GM12878 (cell line): Measurements from ENCODE around the gene SCCPDH. TPM values are rescaled to one million over a fixed set of nuclear protein-coding genes. Genes with fewer than 3 reads are reported as not detected.

Experiments used
- ATAC-seq: fragments of 200-7000 bp; cut with Tn5 transposase; 3 replicates; pipeline ENCODE4 v1.9.1; 2020; ENCODE audit warnings: mild to moderate bottlenecking, moderate library complexity
- BruUV-seq: library from RNA; stranded (reverse); fragments of 400-500 nt; replicated peaks from 2 replicates; lab custom pipeline; 2021; lab: Mats Ljungman, UMichigan
- CTCF ChIA-PET: fragments of 300-600 bp; sonication (Branson Sonifier 250); formaldehyde crosslinking; extraction: SDS; loops from one replicate; lab custom pipeline; 2021; ENCODE audit warnings: inconsistent platforms; lab: Yijun Ruan, JAX
- POLR2A ChIA-PET: fragments of 350-600 bp; formaldehyde crosslinking; extraction: SDS; loops from one replicate; lab custom pipeline; 2021; ENCODE audit warnings: inconsistent platforms; lab: Charles Lee
- RAD21 ChIA-PET: fragments of 300-600 bp; sonication (Branson Sonifier 250); formaldehyde crosslinking; loops from one replicate; lab custom pipeline; 2023; ENCODE audit warnings: antibody characterized with exemption; ENCODE audit not compliant: unreplicated experiment; lab: Charles Lee
- SMC1A ChIA-PET: fragments of 300-600 bp; sonication (Branson Sonifier 250); formaldehyde crosslinking; loops from one replicate; lab custom pipeline; 2023; ENCODE audit not compliant: unreplicated experiment, uncharacterized antibody; lab: Charles Lee
- DNase-seq: peaks from one replicate; pipeline ENCODE4 v3.0.0-alpha.2; 2011; ENCODE audit warnings: low read depth, low spot score
- FAIRE-seq: peaks from 3 replicates; lab custom pipeline; 2011; peaks lifted over from hg19 to GRCh38; lab: Jason Lieb, UNC
- H2AFZ ChIP-seq: 2 replicates; pipeline ENCODE4 v1.6.0; 2011; ENCODE audit warnings: low read depth, low read length, control low read depth; ENCODE audit not compliant: control insufficient read depth
- H3K27ac ChIP-seq: 2 replicates; pipeline ENCODE4 v1.5.1; 2011; ENCODE audit warnings: control low read depth; ENCODE audit not compliant: control insufficient read depth, insufficient read depth
- H3K27me3 ChIP-seq, 2 experiments: replicated peaks in 1 of 2; 2 replicates each; pipeline versions ENCODE4 v1.6.0 to v1.6.1; 2011; ENCODE audit warnings: low read length in 1 of 2; ENCODE audit not compliant: control insufficient read depth in 2 of 2, insufficient read depth in 2 of 2
- H3K36me3 ChIP-seq, 2 experiments: 2 replicates each; pipeline ENCODE4 v1.5.1; 2011; ENCODE audit warnings: low read length in 1 of 2; ENCODE audit not compliant: control insufficient read depth in 2 of 2, insufficient read depth in 2 of 2
- H3K4me1 ChIP-seq: 2 replicates; pipeline ENCODE4 v1.6.1; 2011; ENCODE audit warnings: mild to moderate bottlenecking, low read length, moderate library complexity, mixed read lengths; ENCODE audit not compliant: control insufficient read depth, insufficient read depth
- H3K4me2 ChIP-seq: 2 replicates; pipeline ENCODE4 v1.6.0; 2011; ENCODE audit warnings: control low read depth; ENCODE audit not compliant: control insufficient read depth, insufficient read depth
- H3K4me3 ChIP-seq: fragments of 200-600 bp; sonication (generic); 2 replicates; pipeline ENCODE4 v1.5.1; 2016
- H3K79me2 ChIP-seq: 2 replicates; pipeline ENCODE4 v1.6.0; 2011; ENCODE audit warnings: low read length; ENCODE audit not compliant: control insufficient read depth, insufficient read depth
- H3K9ac ChIP-seq: 2 replicates; pipeline ENCODE4 v1.8.0; 2011; ENCODE audit warnings: low read length, control low read depth, mixed read lengths; ENCODE audit not compliant: control insufficient read depth, insufficient read depth
- H3K9me3 ChIP-seq: replicated peaks from 3 replicates; pipeline ENCODE4 v1.5.1; 2011; ENCODE audit warnings: mild to moderate bottlenecking, low read length; ENCODE audit not compliant: control insufficient read depth, insufficient read depth
- H4K20me1 ChIP-seq: 2 replicates; pipeline ENCODE4 v1.6.0; 2011; ENCODE audit not compliant: control insufficient read depth, insufficient read depth
- CREM ChIP-seq: IDR thresholded peaks from 2 replicates; pipeline ENCODE4 v1.6.1; 2014; ENCODE audit warnings: antibody characterized with exemption, low read depth
- CTCF ChIP-seq, 3 experiments: IDR thresholded peaks in 2 of 3; conservative IDR thresholded peaks in 1 of 3; 2 replicates each; pipeline ENCODE4 v1.5.1; 2011; ENCODE audit warnings: low read depth in 3 of 3, low read length in 3 of 3, mild to moderate bottlenecking in 3 of 3, control low read depth in 2 of 3, moderate library complexity in 2 of 3, inconsistent platforms in 1 of 3, mixed read lengths in 1 of 3; ENCODE audit not compliant: control insufficient read depth in 2 of 3, insufficient read depth in 1 of 3; ENCODE audit errors: extremely low read depth in 1 of 3
- STAT1 ChIP-seq: fragments of 450-650 bp; conservative IDR thresholded peaks from 2 replicates; pipeline ENCODE4 v1.6.1; 2014; ENCODE audit warnings: antibody characterized with exemption, mild to moderate bottlenecking
- TCF7 ChIP-seq: IDR thresholded peaks from 2 replicates; pipeline ENCODE4 v1.6.1; 2014; ENCODE audit warnings: antibody characterized with exemption, borderline replicate concordance
- WGBS: methylation state at CpG from one replicate; pipeline ENCODE4 v1.1.6; 2016; ENCODE audit warnings: low lambda C conversion rate; ENCODE audit not compliant: insufficient replicate concordance, insufficient coverage; ENCODE audit errors: missing lambda C conversion rate; 5-methylcytosine and 5-hydroxymethylcytosine counted together
- in situ Hi-C: fragments of 300-500 bp; cut with MboI; formaldehyde crosslinking; loops from 9 replicates; pipeline ENCODE4 v1.14.3; 2018; ENCODE audit warnings: mixed read lengths
- intact Hi-C: fragments of 100-400 bp; cut with micrococcal nuclease; formaldehyde crosslinking; loops from one replicate; pipeline ENCODE4 v1.14.2; 2022; ENCODE audit not compliant: unreplicated experiment
- polyA plus RNA-seq, 11 experiments: library from polyadenylated mRNA; depleted of rRNA in 4 of 11; unstranded in 6 of 11; stranded (reverse) in 5 of 11; fragments of >200 nt; fragmentation: Nextera tagmentation in 4 of 11; fragmentation: Illumina TruSeq in 1 of 11; extraction: Ambion mirVana in 4 of 11; extraction: Trizol in 1 of 11; gene quantifications; 1 replicate in 1 of 11; 2 replicates in 10 of 11; pipeline versions ENCODE4 v1.2.1 to v1.2.3, GENCODE V29; 2011 to 2016; ENCODE audit warnings: inconsistent platforms in 2 of 11, missing spikeins in 2 of 11, low read depth in 1 of 11
- total RNA-seq, 4 experiments: library from RNA; depleted of rRNA in 3 of 4; stranded (reverse); fragments of >200 nt in 3 of 4; fragmentation: Illumina TruSeq in 1 of 4; extraction: Trizol in 1 of 4; gene quantifications; 2 replicates each; pipeline versions ENCODE4 v1.2.1 to v1.2.3, GENCODE V29; 2013 to 2021

Gene SCCPDH
- total and polyA plus RNA-seq, 10 of the 15 experiments (the other 5 are each of a cell fraction or from before 2014, with no cell fraction given) = 5.4 to 44.8 (median 24.5) TPM

GRCh38 chr1:246809473-246809872 is 85.3 kb downstream of the SCCPDH start:
- no peaks in the 10 kb centered on the region for H4K20me1 ChIP-seq
- POLR2A ChIA-PET = no interaction called here

More at GRCh38 chr1:246809473-246809872, 85.3 kb downstream of the SCCPDH start:
- in situ Hi-C loops = no loop called here
- Histone ChIP-seq H3K27ac (no peak overlapping the region), H3K27me3 (no peaks in the 10 kb centered on the region), H3K9ac (no peak overlapping the region), H2AFZ (no peak overlapping the region), H3K4me1 (no peaks in the 10 kb centered on the region), H3K9me3 (no peaks in the 10 kb centered on the region), H3K4me2 (no peak overlapping the region), H3K4me3 (no peak overlapping the region), H3K36me3 (no peaks in the 10 kb centered on the region), H3K79me2 (no peaks in the 10 kb centered on the region)
- intact Hi-C loops = no loop called here
- 54% methylated on average over 6 of the region's 6 CpGs for WGBS
- SMC1A ChIA-PET = no interaction called here
- RAD21 ChIA-PET = no interaction called here
- ATAC-seq (peak; percentile 42; the same call in 1 of the 3 replicates), FAIRE-seq (no peak), DNase-seq (no peak)
- BruUV-seq = no TSS peak
- CTCF ChIA-PET = interaction anchor here (1.1 kb wide), 1 partner anchor 163 kb away, joined by 5 read pairs; no protein-coding TSS in a partner anchor
- TF ChIP-seq CREM (no peak), STAT1 (no peak), CTCF (IDR thresholded peaks at IDR 0.05 in 2 of 3, conservative IDR thresholded peaks at IDR 0.05 in 1 of 3; ENCODE audit: control insufficient read depth in 2 of 3, extremely low read depth in 1 of 3, insufficient read depth in 1 of 3, low read depth in 3 of 3, low read length in 3 of 3) (0 out of 6 replicates have a peak, but pooled peaks of 2 of the 3 experiments have one; percentile 9 to 10), TCF7 (no peak)
